ENCODE results near the gene MUC21. TPM values are rescaled to one million over a fixed set of nuclear protein-coding genes. Genes with fewer than 3 reads are reported as not detected.

MUC21 gene
- total RNA-seq, 1 donor, result not detected

DNA sequence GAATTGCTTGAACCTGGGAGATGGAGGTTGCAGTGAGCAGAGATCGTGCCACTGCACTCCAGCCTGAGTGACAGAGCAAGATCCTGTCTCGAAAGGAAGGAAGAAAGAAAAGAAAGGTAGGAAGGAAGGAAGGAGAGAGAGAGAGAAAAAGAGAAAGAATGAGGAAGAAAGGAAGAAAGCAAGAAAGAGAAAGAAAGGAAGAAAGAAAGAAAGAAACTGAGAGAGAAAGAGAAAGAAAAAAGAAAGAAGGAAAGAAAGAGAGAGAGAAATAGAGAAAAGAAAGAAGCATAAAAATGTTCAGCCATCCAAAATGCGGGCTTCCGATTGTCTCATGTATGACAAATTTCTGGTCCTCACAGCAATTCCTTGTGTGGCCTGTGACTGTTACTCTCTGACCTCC, 49.6 kb downstream of the MUC21 start:
- DNase-seq (ENCODE audit: low read depth), result no peak
- TF ChIP-seq, protein P1, sequence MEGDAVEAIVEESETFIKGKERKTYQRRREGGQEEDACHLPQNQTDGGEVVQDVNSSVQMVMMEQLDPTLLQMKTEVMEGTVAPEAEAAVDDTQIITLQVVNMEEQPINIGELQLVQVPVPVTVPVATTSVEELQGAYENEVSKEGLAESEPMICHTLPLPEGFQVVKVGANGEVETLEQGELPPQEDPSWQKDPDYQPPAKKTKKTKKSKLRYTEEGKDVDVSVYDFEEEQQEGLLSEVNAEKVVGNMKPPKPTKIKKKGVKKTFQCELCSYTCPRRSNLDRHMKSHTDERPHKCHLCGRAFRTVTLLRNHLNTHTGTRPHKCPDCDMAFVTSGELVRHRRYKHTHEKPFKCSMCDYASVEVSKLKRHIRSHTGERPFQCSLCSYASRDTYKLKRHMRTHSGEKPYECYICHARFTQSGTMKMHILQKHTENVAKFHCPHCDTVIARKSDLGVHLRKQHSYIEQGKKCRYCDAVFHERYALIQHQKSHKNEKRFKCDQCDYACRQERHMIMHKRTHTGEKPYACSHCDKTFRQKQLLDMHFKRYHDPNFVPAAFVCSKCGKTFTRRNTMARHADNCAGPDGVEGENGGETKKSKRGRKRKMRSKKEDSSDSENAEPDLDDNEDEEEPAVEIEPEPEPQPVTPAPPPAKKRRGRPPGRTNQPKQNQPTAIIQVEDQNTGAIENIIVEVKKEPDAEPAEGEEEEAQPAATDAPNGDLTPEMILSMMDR (IDR thresholded peaks at IDR 0.05; ENCODE audit: insufficient read depth, low read depth, low read length), result no peak
- H3K4me3 ChIP-seq (ENCODE audit: low read depth, low read length), result no peak overlapping the region

DNA sequence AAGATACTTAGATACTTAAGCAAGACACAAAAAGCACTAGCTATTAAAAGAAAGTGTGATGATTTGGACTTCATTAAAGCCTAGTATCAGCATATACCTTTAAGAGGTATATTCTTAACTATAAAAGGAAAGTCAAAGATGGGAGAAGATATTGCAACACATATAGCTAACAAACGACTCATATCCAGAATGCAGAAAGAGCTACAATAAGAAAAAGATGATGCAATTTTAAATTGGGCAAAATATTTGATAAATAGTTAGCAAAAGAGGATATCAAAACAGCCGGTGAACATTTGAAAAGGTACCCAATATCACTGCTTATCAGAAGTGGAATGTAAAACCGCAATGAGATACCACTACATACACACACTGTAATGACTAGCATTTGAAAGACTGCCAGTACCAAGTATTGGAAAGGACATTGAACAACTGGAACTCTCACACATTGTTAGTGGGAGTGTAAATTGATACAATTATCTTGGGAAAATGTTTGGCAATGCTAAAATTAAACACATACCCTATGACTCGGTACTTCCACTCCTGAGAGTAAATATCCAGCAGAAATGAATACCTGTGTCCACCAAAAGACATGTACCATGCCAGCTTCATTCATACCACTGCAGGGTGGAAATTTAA, 52.5 kb downstream of the MUC21 start:
- TF ChIP-seq, protein P1 (IDR thresholded peaks at IDR 0.05; ENCODE audit: insufficient read depth, low read depth, low read length), result no peak
- H3K4me3 ChIP-seq (ENCODE audit: low read depth, low read length), result no peak overlapping the region
- no peak for DNase-seq (ENCODE audit: low read depth)

DNA sequence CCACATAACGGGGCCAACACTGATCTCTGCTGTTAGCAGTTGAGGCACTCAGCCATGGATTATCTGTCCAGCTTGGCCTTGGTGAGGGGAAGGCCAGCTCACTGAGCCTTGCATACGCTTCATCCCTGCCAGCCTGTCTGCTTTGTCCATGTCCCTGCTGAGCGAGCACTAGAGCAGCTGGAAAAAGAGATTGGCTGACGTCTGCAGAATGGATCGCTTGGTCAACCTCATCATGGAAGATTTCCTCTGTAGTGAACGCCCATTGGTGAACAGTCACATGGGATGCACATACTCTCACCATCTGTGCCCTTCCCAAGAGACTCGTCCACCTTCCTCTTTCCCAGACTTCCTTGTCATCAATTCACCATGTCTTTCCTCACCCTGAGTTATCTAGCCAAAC, 53.7 kb downstream of the MUC21 start:
- no peak for DNase-seq (ENCODE audit: low read depth)
- TF ChIP-seq, protein P1 (IDR thresholded peaks at IDR 0.05; ENCODE audit: insufficient read depth, low read depth, low read length), result no peak
- no peak overlapping the region for H3K4me3 ChIP-seq (ENCODE audit: low read depth, low read length)

DNA sequence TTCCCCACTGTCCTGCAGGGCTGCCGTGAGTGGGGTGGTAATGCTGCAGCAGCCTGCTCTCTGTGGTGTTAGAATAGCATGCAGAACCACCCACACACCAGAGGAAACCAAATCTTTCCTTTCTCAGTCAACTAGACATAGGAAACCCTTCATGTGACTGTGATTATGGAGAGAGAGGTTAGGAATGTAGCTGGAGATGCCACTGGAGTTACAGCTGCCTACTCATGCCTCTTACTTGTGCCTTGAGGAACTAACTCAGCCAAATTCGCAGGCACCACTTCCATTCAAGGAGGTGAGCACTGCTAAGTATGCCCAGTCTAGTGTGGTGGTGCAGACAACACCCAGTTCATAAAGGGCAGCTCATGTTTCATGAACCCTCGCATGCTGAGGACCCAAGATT, 54.2 kb downstream of the MUC21 start:
- peak; percentile 4 for DNase-seq (ENCODE audit: low read depth)
- no peak overlapping the region for H3K4me3 ChIP-seq (ENCODE audit: low read depth, low read length)
- TF ChIP-seq, protein P1 (IDR thresholded peaks at IDR 0.05; ENCODE audit: insufficient read depth, low read depth, low read length), result no peak

DNA sequence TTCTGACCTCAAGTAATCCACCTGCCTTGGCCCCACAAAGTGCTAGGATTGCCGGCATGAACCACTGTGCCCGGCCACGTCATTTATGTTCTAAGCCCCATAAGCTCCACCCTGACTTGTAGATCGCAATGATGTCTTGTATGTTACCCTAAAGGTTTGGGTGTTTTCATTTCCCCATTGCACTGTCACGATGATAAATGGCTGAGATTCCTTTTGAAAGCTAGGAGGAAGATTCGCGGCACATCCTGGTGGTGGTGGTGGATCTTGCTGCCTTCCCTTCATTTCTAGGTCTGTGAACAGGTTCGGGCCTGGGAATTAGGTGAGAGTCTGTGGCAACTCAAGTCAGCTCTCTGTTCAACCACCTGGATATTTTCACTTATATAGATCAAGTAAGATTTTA, 55.0 kb downstream of the MUC21 start:
- TF ChIP-seq, protein P1 (IDR thresholded peaks at IDR 0.05; ENCODE audit: insufficient read depth, low read depth, low read length), result no peak
- no peak overlapping the region for H3K4me3 ChIP-seq (ENCODE audit: low read depth, low read length)
- no peak for DNase-seq (ENCODE audit: low read depth)

Other genes starting within 250 kb of the MUC21 start
- 107 and 119 TPM in 2 replicates for gene FLOT1, start 241.0 kb upstream of the MUC21 start, total RNA-seq
- 132 and 187 TPM in 2 replicates for gene IER3, start 239.2 kb upstream of the MUC21 start, total RNA-seq
- 19.3 and 32.4 TPM in 2 replicates for gene DDR1, start 99.2 kb upstream of the MUC21 start, total RNA-seq
- gene GTF2H4, start 75.5 kb upstream of the MUC21 start, total RNA-seq, result 9.3 and 14.7 TPM in 2 replicates
- 15.1 and 17.3 TPM in 2 replicates for gene VARS2, start 69.5 kb upstream of the MUC21 start, total RNA-seq
- gene SFTA2, start 51.5 kb upstream of the MUC21 start, total RNA-seq, result not detected in 2 replicates
- not detected in 2 replicates for gene MUCL3, start 42.7 kb upstream of the MUC21 start, total RNA-seq
- gene MUC22, start 26.8 kb downstream of the MUC21 start, total RNA-seq, result not detected in 2 replicates
- gene C6orf15, start 128.9 kb downstream of the MUC21 start, total RNA-seq, result not detected in 2 replicates
- gene PSORS1C1, start 131.1 kb downstream of the MUC21 start, total RNA-seq, result 0.97 and 3.0 TPM in 2 replicates
- gene CDSN, start 136.7 kb downstream of the MUC21 start, total RNA-seq, result not detected in 2 replicates
- not detected in 2 replicates for gene PSORS1C2, start 155.3 kb downstream of the MUC21 start, total RNA-seq
- gene CCHCR1, start 174.1 kb downstream of the MUC21 start, total RNA-seq, result 14.7 and 16.4 TPM in 2 replicates
- gene TCF19, start 174.9 kb downstream of the MUC21 start, total RNA-seq, result 20.7 and 22.2 TPM in 2 replicates
- gene POU5F1, start 187.0 kb downstream of the MUC21 start, total RNA-seq, result not detected in 2 replicates

Data from fibroblast of villous mesenchyme (primary cell).